ENCODE data around the gene MAGI2.
"Not testable (repeated sequence)": the region's sequence is repeated elsewhere in the genome, so short reads cannot be mapped to it uniquely, and the experiment has no call there.

DNA sequence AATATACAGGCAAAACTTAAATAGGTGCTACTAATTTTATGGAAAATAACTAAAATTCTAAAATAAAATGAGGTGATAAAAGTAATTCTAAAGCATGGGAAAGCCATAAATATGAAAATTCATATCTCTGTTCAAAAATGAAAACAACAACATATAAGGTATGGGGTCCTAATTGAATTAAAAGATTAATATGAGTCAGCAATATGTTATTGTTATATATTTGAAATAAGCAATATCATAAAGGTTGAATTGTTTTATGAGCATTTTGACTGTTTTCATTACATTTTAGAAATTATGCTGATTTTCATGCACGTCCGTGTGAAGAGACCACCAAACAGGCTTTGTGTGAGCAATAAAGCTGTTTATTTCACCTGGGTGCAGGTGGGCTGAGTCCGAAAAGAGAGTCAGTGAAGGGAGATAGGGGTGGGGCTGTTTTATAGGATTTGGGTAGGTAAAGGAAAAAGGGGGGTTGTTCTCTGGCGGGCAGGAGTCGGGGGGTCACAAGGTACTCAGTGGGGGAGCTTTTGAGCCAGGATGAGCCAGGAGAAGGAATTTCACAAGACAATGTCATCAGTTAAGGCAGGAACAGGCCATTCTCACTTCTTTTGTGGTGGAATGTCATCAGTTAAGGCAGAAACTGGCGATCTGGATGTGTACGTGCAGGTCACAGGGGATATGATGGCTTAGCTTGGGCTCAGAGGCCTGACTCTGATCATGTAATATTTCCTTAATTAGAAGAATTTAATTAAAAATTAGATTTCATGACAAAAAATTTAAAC, 876.1 kb downstream of the MAGI2 start:
- TF ChIP-seq CTCF (conservative IDR thresholded peaks at IDR 0.05; ENCODE audit: low read length); EZH2phosphoT487 (IDR thresholded peaks at IDR 0.05; ENCODE audit: borderline replicate concordance): not testable (repeated sequence)

Measured in Loucy (cell line).